Uterus (tissue), 2 donors: ENCODE results near the gene HERPUD2.

ENCODE experiments used
- POLR2A ChIP-seq, 2 donors: fragments of 450-650 bp; IDR thresholded peaks; one replicate each; pipeline ENCODE4 v1.6.1; 2016; ENCODE audit warnings: antibody characterized with exemption in 2 of 2, mild to moderate bottlenecking in 1 of 2, moderate library complexity in 1 of 2
- TF ChIP-seq, protein P1 (sequence below), 4 experiments: fragments of 200-600 bp in 2 of 4; fragments of 450-650 bp in 2 of 4; sonication (generic) in 2 of 4; IDR thresholded peaks; one replicate each; pipeline ENCODE4 v1.5.1; 2016 to 2019; ENCODE audit warnings: antibody characterized with exemption in 4 of 4, mild to moderate bottlenecking in 2 of 4, moderate library complexity in 1 of 4

DNA sequence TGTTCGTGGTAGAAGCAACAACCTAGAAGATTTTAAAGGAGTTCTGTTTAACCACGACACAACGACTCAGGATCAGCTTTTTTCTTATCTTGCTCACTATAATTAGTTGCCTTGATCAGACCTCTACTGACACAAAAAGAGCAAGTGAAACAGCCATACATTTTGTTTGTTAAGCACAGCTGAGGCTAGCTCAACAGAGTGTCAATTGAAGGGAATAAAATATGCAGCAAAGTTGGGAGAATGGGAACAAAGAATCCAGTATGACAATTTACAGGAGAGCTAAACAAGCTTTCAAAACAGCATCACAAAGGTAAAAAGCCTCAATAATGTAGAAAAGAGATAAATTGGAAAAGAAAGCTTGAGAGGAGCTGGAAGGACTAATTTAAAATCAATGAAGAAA, 40.5 kb upstream of the HERPUD2 start:
- no peak for TF ChIP-seq POLR2A (IDR thresholded peaks at IDR 0.05)
- TF ChIP-seq, protein P1, sequence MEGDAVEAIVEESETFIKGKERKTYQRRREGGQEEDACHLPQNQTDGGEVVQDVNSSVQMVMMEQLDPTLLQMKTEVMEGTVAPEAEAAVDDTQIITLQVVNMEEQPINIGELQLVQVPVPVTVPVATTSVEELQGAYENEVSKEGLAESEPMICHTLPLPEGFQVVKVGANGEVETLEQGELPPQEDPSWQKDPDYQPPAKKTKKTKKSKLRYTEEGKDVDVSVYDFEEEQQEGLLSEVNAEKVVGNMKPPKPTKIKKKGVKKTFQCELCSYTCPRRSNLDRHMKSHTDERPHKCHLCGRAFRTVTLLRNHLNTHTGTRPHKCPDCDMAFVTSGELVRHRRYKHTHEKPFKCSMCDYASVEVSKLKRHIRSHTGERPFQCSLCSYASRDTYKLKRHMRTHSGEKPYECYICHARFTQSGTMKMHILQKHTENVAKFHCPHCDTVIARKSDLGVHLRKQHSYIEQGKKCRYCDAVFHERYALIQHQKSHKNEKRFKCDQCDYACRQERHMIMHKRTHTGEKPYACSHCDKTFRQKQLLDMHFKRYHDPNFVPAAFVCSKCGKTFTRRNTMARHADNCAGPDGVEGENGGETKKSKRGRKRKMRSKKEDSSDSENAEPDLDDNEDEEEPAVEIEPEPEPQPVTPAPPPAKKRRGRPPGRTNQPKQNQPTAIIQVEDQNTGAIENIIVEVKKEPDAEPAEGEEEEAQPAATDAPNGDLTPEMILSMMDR (IDR thresholded peaks at IDR 0.05), result no peak
